PFSK-1 (cell line): ENCODE results near the gene MAP2.

Experiments
- POLR2AphosphoS5 ChIP-seq: IDR thresholded peaks from 2 replicates; pipeline ENCODE4 v1.6.1; 2012; ENCODE audit warnings: low read depth, mild to moderate bottlenecking, control low read depth, low read length, moderate library complexity
- TAF1 ChIP-seq: IDR thresholded peaks from 2 replicates; pipeline ENCODE4 v1.6.1; 2012; ENCODE audit warnings: low read length, control low read depth, borderline replicate concordance; ENCODE audit not compliant: insufficient read depth
- TF ChIP-seq, protein P1 (sequence below), 2 experiments: IDR thresholded peaks; 2 replicates each; pipeline versions ENCODE4 v1.6.1 to v1.8.0; 2011 to 2012; ENCODE audit warnings: low read depth in 2 of 2, low read length in 2 of 2, control low read depth in 1 of 2, inconsistent platforms in 1 of 2, mild to moderate bottlenecking in 1 of 2, moderate library complexity in 1 of 2; ENCODE audit not compliant: insufficient read depth in 1 of 2

DNA sequence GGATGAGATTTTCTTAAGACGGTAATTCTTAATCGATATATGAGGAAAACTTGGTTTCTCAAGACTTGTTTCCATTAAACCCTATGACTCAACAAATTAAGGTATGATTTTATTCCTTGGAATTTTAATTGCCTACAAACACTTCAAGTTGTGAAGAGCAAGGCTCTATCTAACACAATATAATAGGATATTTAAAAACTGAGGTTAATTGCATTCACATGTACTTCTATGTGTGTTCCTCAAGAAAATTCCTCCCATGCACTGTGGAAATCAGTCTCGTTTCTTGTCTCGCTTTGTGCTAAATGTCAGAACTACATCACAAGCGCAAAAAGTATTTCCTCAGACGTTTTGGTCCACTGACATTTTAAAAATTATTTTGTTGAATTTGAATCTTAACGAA is 238.2 kb downstream of the MAP2 start:
- TF ChIP-seq POLR2AphosphoS5 (no peak), TAF1 (no peak)
- TF ChIP-seq, protein P1, sequence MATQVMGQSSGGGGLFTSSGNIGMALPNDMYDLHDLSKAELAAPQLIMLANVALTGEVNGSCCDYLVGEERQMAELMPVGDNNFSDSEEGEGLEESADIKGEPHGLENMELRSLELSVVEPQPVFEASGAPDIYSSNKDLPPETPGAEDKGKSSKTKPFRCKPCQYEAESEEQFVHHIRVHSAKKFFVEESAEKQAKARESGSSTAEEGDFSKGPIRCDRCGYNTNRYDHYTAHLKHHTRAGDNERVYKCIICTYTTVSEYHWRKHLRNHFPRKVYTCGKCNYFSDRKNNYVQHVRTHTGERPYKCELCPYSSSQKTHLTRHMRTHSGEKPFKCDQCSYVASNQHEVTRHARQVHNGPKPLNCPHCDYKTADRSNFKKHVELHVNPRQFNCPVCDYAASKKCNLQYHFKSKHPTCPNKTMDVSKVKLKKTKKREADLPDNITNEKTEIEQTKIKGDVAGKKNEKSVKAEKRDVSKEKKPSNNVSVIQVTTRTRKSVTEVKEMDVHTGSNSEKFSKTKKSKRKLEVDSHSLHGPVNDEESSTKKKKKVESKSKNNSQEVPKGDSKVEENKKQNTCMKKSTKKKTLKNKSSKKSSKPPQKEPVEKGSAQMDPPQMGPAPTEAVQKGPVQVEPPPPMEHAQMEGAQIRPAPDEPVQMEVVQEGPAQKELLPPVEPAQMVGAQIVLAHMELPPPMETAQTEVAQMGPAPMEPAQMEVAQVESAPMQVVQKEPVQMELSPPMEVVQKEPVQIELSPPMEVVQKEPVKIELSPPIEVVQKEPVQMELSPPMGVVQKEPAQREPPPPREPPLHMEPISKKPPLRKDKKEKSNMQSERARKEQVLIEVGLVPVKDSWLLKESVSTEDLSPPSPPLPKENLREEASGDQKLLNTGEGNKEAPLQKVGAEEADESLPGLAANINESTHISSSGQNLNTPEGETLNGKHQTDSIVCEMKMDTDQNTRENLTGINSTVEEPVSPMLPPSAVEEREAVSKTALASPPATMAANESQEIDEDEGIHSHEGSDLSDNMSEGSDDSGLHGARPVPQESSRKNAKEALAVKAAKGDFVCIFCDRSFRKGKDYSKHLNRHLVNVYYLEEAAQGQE (IDR thresholded peaks at IDR 0.05; ENCODE audit: insufficient read depth in 1 of 2, low read depth in 2 of 2, low read length in 2 of 2) = no peak
